Kidney (tissue), 14 donors: Measurements from ENCODE around the gene ACVR1C. TPM values are rescaled to one million over a fixed set of nuclear protein-coding genes. Genes with fewer than 3 reads are reported as not detected.

Experiments used
- DNase-seq, 5 donors: peaks; one replicate each; pipeline ENCODE4 v3.0.0-alpha.2; 2013 to 2020
- FAIRE-seq: peaks from 2 replicates; lab custom pipeline; 2012; peaks lifted over from hg19 to GRCh38; lab: Jason Lieb, UNC
- H3K27ac ChIP-seq, 2 donors: one replicate each; pipeline ENCODE4 v1.7.0; 2013; ENCODE audit warnings: low read depth in 2 of 2, low read length in 2 of 2, inconsistent platforms in 1 of 2
- H3K27me3 ChIP-seq: one replicate; pipeline ENCODE4 v1.7.1; 2013; ENCODE audit warnings: low read length, inconsistent platforms; ENCODE audit not compliant: control insufficient read depth, insufficient read depth
- H3K36me3 ChIP-seq, 3 donors: one replicate each; pipeline versions ENCODE4 v1.7.0 to v1.7.1; 2013; ENCODE audit warnings: low read length in 3 of 3, control low read depth in 1 of 3, inconsistent platforms in 1 of 3; ENCODE audit not compliant: insufficient read depth in 3 of 3, control insufficient read depth in 2 of 3
- H3K4me1 ChIP-seq, 3 donors: one replicate each; pipeline versions ENCODE4 v1.7.0 to v1.7.1; 2013; ENCODE audit warnings: low read length in 3 of 3, inconsistent platforms in 1 of 3, low read depth in 1 of 3; ENCODE audit not compliant: control insufficient read depth in 2 of 3, insufficient read depth in 2 of 3
- H3K4me3 ChIP-seq, 3 donors: one replicate each; pipeline versions ENCODE4 v1.7.0 to v1.8.1; 2013; ENCODE audit warnings: low read length in 3 of 3, control low read depth in 1 of 3, inconsistent platforms in 1 of 3
- H3K9ac ChIP-seq, 3 donors: one replicate each; pipeline versions ENCODE4 v1.7.0 to v1.7.1; 2013; ENCODE audit warnings: low read length in 3 of 3, control low read depth in 1 of 3, inconsistent platforms in 1 of 3
- H3K9me3 ChIP-seq, 3 donors: one replicate each; pipeline versions ENCODE4 v1.7.0 to v1.7.1; 2013; ENCODE audit warnings: low read length in 3 of 3, control low read depth in 1 of 3, inconsistent platforms in 1 of 3; ENCODE audit not compliant: control insufficient read depth in 2 of 3, insufficient read depth in 1 of 3
- CTCF ChIP-seq: IDR thresholded peaks from 3 replicates; pipeline ENCODE4 v1.5.1; 2012; ENCODE audit warnings: mild to moderate bottlenecking, moderate library complexity, borderline replicate concordance; ENCODE audit not compliant: insufficient read depth; ENCODE audit errors: extremely low read depth
- intact Hi-C: fragments of 100-400 bp; cut with DNase I; formaldehyde crosslinking; loops from one replicate; pipeline ENCODE4 v1.11.1; 2022
- polyA plus RNA-seq: library from polyadenylated mRNA; stranded (reverse); fragments of 350-450 nt; fragmentation: Illumina TruSeq; extraction: RNeasy Lipid Tissue Mini Kit (QIAGEN cat#74804); gene quantifications from one replicate; pipeline ENCODE4 v1.2.3, GENCODE V29; 2014; ENCODE audit warnings: low read depth, low replicate concordance; ENCODE audit not compliant: insufficient read depth
- total RNA-seq: library from RNA; stranded (reverse); fragmentation: NEBNext Ultra II Directional; extraction: Animal tissue kit (Norgen Biotek cat#: 25700); gene quantifications from one replicate; pipeline ENCODE4 v1.2.1, GENCODE V29; 2021
- donor health status: control.
- donor health status: control.
- donor health status: control.
- donor health status: control.
- donor health status: control.
- donor health status: DM: yes; HTN: yes; CAD: no.
- donor health status: Normal renal cell carcinoma (clear cell type).

The ACVR1C gene
- total and polyA plus RNA-seq, 2 donors from 2014 or later = 0.28 to 0.79 TPM

GRCh38 chr2:157565550-157565949 is 63.1 kb downstream of the ACVR1C start:
- Histone ChIP-seq H3K9ac (no peak overlapping the region), H3K4me1 (no peaks in the 10 kb centered on the region), H3K27ac (no peak overlapping the region), H3K4me3 (no peak overlapping the region), H3K36me3 (no peaks in the 10 kb centered on the region), H3K9me3 (no peaks in the 10 kb centered on the region), H3K27me3 (no peaks in the 10 kb centered on the region)
- TF ChIP-seq CTCF = no peak
- no peak for FAIRE-seq
- no peak for DNase-seq
- intact Hi-C loops = no loop called here

GRCh38 chr2:157559890-157560289 is 68.8 kb downstream of the ACVR1C start:
- H3K9me3 ChIP-seq = no peaks in the 10 kb centered on the region
- no peak overlapping the region for H3K4me3 ChIP-seq
- no peaks in the 10 kb centered on the region for H3K36me3 ChIP-seq
- DNase-seq (no peak), FAIRE-seq (no peak)
- no peak overlapping the region for H3K9ac ChIP-seq
- no peaks in the 10 kb centered on the region for H3K4me1 ChIP-seq
- H3K27me3 ChIP-seq = no peaks in the 10 kb centered on the region
- no peak for TF ChIP-seq CTCF
- H3K27ac ChIP-seq = no peak overlapping the region
- intact Hi-C loops = no loop called here

- intact Hi-C loops = no loop called here
- no peak overlapping the region for H3K4me3 ChIP-seq
- FAIRE-seq = no peak
Observed at GRCh38 chr2:157559461-157559860, 69.2 kb downstream of the ACVR1C start.

More at GRCh38 chr2:157559461-157559860, 69.2 kb downstream of the ACVR1C start:
- no peak overlapping the region for H3K9ac ChIP-seq
- H3K9me3 ChIP-seq = no peaks in the 10 kb centered on the region
- no peak overlapping the region for H3K27ac ChIP-seq
- DNase-seq = no peak
- H3K27me3 ChIP-seq = no peaks in the 10 kb centered on the region
- H3K36me3 ChIP-seq = no peaks in the 10 kb centered on the region
- TF ChIP-seq CTCF = no peak
- H3K4me1 ChIP-seq = no peaks in the 10 kb centered on the region
